HG02870 (cell line): ENCODE results near the gene KRT15.

Experiments used
- ATAC-seq: cut with Tn5 transposase; IDR thresholded peaks from one replicate; pipeline ENCODE4 v1.9.1; 2021; ENCODE audit warnings: mild to moderate bottlenecking, moderate library complexity; ENCODE audit not compliant: unreplicated experiment

KRT15 gene

DNA sequence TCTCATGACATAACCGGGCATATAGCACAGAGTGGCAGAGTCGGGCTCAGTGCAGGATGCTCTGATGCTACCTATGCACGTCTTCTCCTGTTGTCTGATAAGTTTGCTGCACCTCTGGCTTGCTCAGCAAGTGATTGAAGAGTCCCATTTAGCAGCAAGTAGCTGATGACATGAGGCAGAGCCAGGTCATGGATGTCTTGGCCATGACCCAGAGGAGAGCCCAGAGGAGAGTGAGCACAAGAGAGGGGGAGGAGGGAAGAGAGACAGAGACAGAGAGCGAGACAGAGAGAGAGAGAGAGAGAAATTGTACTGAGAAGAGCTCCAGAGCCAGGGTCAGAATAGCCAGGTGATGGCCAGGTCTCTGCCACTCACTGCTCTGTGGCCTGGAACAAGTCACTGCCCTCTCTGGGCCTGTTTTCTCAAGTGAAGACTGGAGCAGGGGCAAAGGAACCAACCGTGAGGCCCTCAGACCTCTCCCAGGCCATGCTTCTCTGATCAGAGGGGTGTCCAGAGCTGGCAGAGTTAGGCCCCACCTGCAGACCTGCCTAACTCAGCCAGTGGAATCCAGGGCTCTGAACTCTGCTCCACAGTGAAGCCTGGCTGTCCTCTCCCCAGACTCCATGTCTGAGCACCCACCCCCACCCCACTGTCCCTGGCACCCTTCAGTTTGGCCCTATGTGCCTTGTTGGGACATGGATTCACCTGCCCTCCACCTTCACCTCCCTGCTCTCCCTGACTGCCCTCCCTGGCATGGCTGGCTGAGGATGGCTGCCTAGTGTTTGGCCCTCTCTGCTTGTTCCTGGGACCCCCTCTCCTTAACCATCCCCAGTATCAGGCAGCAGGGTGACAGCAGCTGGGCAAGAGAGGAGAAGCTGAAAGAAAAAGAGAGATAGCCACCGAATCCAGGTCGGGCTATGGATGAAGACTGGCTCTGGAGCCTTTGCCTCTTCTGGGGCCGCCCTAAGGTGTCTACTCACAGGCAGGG is 33.5 kb downstream of the KRT15 start:
- ATAC-seq = no peak

- no peak for ATAC-seq
Observed at GRCh38 chr17:41483991-41484826, 34.5 kb downstream of the KRT15 start.

- no peak for ATAC-seq
Observed at GRCh38 chr17:41483531-41483930, 35.2 kb downstream of the KRT15 start.

GRCh38 chr17:41481036-41481435 is 37.7 kb downstream of the KRT15 start, which contains the start of gene KRT35:
Gene KRT35 (minus strand): TSS chr17:41481151. CDS start chr17:41481097, 54 bp downstream.
- ATAC-seq = no peak

DNA sequence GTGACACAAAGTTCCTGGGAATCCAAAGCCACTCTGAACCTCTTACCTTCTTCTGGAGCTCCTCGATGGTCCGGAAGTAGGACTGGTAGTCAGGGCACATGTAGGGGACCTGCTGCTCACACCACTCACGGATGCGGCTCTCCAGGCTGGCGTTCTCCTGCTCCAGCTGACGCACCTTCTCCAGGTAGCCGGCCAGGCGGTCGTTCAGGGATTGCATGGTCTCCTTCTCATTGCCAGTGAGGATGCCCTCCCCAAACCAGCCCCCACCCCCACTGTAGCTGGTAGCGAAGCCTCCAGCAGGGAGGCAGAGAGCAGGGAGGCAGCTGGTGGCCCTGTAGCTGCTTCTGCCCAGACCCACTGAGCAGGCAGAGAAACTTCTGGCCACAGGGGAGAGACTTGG is 38.1 kb downstream of the KRT15 start:
- ATAC-seq = no peak

DNA sequence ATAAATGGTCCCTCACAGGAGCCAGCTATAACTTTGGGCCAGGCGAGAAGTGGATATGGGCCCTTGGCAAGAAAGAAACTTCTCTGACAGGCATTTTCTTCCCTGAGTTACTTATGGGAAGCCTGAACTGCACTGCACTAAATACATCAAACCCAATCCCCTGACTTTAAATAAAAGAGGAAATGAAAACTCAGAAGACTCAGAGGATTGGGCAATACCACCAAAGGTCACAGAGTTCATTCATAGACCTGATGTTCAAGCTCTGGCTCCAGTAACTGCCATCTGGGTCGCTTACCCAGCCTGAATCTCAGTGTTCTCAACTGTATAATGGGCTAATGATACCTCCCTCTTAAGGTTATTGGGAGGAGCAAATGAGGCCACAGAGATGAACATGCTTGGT is 38.6 kb downstream of the KRT15 start:
- ATAC-seq = no peak

GRCh38 chr17:41478237-41478636 is 40.5 kb downstream of the KRT15 start:
- no peak for ATAC-seq

GRCh38 chr17:41476866-41477815 is 41.5 kb downstream of the KRT15 start:
- no peak for ATAC-seq

DNA sequence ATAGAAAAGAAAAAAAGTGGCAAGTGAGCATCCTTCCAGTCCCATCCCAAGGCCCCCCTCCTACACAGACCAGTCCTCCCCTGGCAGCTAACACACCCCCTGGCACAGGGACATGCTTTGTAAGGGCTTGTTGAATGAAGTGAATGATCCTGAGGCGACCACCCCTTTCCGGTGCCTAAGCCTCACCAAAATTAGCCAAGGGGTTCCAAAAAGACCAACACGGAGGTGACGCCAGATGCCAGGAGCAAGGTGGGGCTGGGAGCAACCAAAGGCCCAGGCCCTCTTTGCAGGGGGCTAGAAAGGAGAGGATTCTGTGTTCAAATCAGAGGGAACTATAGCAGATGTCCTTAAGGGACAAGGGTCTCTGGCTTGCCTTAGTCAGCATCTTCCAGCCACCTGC is 43.3 kb downstream of the KRT15 start:
- no peak for ATAC-seq

DNA sequence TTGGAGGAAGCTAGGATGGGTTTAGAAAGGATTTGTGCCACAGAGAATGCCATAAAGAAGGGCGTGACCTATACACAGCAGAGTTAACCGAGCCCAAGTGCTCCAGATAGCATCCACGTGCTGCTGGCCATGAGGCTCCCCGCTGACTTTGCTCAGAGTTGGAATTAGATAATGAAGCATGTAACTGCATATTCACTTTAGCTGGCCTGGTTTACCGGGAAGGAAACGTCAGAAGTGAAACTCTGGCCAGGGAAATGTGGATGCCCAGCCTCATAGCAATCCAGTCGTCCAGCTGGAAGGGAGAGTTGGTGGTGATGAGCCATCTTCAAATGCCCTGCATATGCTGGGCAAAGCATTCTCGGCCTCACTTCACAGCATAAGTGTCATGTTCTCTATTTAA is 43.8 kb downstream of the KRT15 start:
- no peak for ATAC-seq

DNA sequence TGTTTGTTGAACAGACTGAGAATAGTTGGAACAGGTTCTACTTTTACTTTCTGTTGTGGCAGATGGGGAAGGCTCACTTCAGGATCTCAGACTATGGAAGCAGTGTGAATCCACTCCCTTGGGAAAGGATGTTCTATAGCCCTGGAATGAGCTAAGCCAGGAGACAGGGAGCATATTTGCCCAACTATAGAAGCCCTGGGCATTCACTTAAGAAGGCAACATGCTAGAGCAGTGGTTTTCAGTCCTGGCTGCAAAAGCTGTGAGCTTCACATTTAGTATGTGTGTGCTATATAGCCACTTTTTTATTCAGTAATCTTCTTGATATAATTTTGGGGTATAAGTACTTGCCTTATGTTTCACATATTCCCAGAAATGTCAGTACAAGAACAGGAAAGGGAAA is 50.3 kb downstream of the KRT15 start:
- no peak for ATAC-seq

DNA sequence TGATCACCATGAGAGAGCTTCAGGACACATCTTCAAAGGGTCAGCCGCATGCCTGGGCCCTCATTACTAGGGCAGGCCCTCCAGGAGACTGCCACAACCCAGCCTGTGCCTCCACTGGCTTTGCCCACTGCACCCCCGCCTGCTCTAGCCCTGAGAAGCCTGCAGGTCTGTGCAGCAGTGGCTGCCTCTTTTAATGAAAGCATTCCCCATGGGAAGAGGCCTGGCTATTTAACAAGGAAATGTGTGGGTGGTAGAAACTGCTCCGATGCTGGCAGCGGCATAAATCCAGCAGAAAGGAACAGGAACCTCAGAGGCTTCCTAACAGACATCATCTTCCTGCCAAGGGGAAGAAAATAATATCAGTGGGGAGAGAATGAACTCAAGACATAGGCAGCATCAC is 51.1 kb downstream of the KRT15 start:
- no peak for ATAC-seq

DNA sequence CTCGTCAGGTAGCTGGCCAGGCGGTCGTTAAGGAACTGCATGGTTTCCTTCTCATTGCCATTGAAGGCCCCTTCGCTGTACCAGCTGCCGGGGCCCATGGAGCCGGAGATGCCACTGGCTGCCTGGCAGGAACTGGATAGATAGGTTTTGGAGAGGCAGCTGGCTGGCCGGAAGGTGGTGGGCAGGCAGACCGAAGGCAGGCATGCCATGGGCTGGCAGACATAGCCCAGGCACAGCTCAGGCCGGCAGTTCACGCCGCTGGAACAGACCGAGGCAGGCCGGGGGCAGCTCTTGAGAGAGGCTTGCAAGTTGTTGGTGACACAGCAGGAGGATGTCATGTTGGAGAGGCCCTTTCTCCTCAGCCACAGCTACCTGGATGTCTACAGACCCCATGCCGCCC is 51.7 kb downstream of the KRT15 start, which contains the start of gene KRT32:
KRT32 (minus strand) TSS at position 399 of the 400 bp plus-strand sequence; CDS start at position 338, 61 bp downstream.
- no peak for ATAC-seq

GRCh38 chr17:41464682-41465081 is 54.0 kb downstream of the KRT15 start:
- ATAC-seq = no peak

DNA sequence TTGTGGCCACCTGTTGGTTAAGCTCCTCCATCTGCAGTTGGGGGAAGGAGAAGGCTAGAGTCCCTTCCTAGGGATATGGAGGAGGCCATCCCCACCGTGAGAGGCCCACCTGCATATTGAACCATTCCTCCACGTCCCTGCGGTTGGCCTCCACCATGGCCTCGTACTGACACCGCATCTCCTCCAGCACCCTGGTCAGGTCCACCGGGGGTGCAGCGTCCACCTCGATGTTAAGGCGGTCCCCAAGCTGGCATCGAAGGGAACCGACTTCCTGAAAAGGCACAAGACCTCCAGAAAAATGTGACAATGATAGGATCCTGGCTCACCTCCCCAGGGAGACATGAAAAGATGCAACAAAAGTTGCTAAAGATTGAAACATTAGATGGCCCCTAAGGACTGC is 54.5 kb downstream of the KRT15 start:
- no peak for ATAC-seq

DNA sequence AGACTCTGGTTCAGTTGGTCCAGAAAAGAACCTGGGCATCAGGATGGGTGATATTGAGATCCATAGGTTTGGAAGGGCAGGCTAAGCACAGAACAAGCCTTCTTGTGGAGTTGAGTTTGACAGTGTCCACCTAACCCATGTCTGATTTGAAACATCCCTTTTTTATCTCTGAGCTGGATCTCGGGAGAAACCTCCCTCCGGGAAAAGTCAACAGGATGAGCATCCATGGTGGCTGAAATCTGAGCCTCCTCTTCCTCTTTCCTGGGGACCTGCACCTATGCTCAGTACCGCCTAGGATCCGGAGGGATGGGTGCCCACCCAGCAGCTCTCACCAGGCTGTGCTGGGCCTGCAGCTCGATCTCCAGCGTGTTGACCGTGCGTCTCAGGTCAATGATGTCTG is 54.9 kb downstream of the KRT15 start:
- no peak for ATAC-seq
